IMR-90 (cell line): ENCODE results near the gene LRSAM1. TPM values are rescaled to one million over a fixed set of nuclear protein-coding genes. Genes with fewer than 3 reads are reported as not detected.

Experiments used
- ATAC-seq: fragments of 200-7000 bp; cut with Tn5 transposase; 2 replicates; pipeline ENCODE4 v1.9.1; 2020; ENCODE audit warnings: low read depth, mild to moderate bottlenecking, moderate library complexity
- BruUV-seq: library from RNA; stranded (reverse); fragments of 400-500 nt; replicated peaks from 2 replicates; lab custom pipeline; 2021; lab: Mats Ljungman, UMichigan
- CTCF ChIA-PET: fragments of 300-600 bp; formaldehyde crosslinking; extraction: SDS; loops from one replicate; lab custom pipeline; 2021; ENCODE audit warnings: antibody characterized with exemption; lab: Yijun Ruan, JAX
- POLR2A ChIA-PET: fragments of 300-600 bp; sonication (Branson Sonifier 250); formaldehyde crosslinking; loops from one replicate; lab custom pipeline; 2022; ENCODE audit warnings: antibody characterized with exemption; ENCODE audit not compliant: unreplicated experiment; lab: Charles Lee
- DNase-seq: peaks from one replicate; pipeline ENCODE4 v3.0.0; 2013
- H2AFZ ChIP-seq: replicated peaks from 2 replicates; pipeline ENCODE3; 2013; ENCODE audit warnings: low read length, mild to moderate bottlenecking; ENCODE audit not compliant: poor library complexity
- H2AK5ac ChIP-seq: 2 replicates; pipeline ENCODE4 v1.6.1; 2013; ENCODE audit warnings: low read depth, low read length, inconsistent platforms
- H2AK9ac ChIP-seq: replicated peaks from 2 replicates; pipeline ENCODE3; 2013; ENCODE audit warnings: mild to moderate bottlenecking, low read depth, low read length, moderate library complexity; ENCODE audit not compliant: poor library complexity
- H2BK120ac ChIP-seq: 2 replicates; pipeline ENCODE4 v1.6.1; 2013; ENCODE audit warnings: low read depth, low read length, inconsistent platforms
- H2BK15ac ChIP-seq: 3 replicates; pipeline ENCODE4 v1.6.1; 2013; ENCODE audit warnings: low read depth, low read length, inconsistent platforms
- H2BK20ac ChIP-seq: 2 replicates; pipeline ENCODE4 v1.6.1; 2013; ENCODE audit warnings: low read depth, mild to moderate bottlenecking, inconsistent platforms, low read length, moderate library complexity
- H2BK5ac ChIP-seq: 2 replicates; pipeline ENCODE4 v1.6.1; 2013; ENCODE audit warnings: mild to moderate bottlenecking, low read depth, low read length, inconsistent platforms; ENCODE audit not compliant: poor library complexity, severe bottlenecking
- H3K14ac ChIP-seq: replicated peaks from 2 replicates; pipeline ENCODE4 v1.6.1; 2013; ENCODE audit warnings: low read depth, low read length, inconsistent platforms
- H3K18ac ChIP-seq: 2 replicates; pipeline ENCODE4 v1.6.1; 2013; ENCODE audit warnings: low read depth, low read length, control low read depth
- H3K23ac ChIP-seq: 2 replicates; pipeline ENCODE4 v1.6.1; 2013; ENCODE audit warnings: low read depth, low read length, inconsistent platforms
- H3K27ac ChIP-seq: 2 replicates; pipeline ENCODE4 v1.5.1; 2013; ENCODE audit warnings: mild to moderate bottlenecking, control low read depth, low read length; ENCODE audit not compliant: insufficient read depth
- H3K27me3 ChIP-seq: 2 replicates; pipeline ENCODE4 v1.6.1; 2013; ENCODE audit warnings: low read length; ENCODE audit not compliant: control insufficient read depth, insufficient read depth
- H3K36me3 ChIP-seq: 2 replicates; pipeline ENCODE4 v1.6.1; 2013; ENCODE audit warnings: low read length, mixed read lengths; ENCODE audit not compliant: control insufficient read depth, insufficient read depth
- H3K4ac ChIP-seq: 2 replicates; pipeline ENCODE4 v1.6.1; 2013; ENCODE audit warnings: low read depth, low read length, inconsistent platforms
- H3K4me1 ChIP-seq: 2 replicates; pipeline ENCODE4 v1.6.1; 2013; ENCODE audit warnings: low read length, mixed read lengths; ENCODE audit not compliant: control insufficient read depth, insufficient read depth
- H3K4me2 ChIP-seq: 2 replicates; pipeline ENCODE4 v1.6.1; 2013; ENCODE audit warnings: low read depth, mild to moderate bottlenecking, control low read depth, low read length, moderate library complexity
- H3K4me3 ChIP-seq: 2 replicates; pipeline ENCODE4 v1.5.1; 2013; ENCODE audit warnings: low read depth, mild to moderate bottlenecking, control low read depth, low read length, moderate library complexity; ENCODE audit not compliant: insufficient read depth
- H3K56ac ChIP-seq: 2 replicates; pipeline ENCODE4 v1.6.1; 2013; ENCODE audit warnings: low read length, inconsistent platforms; ENCODE audit not compliant: insufficient read depth; ENCODE audit errors: extremely low read depth
- H3K79me1 ChIP-seq, 2 experiments: 2 replicates each; pipeline ENCODE4 v1.6.1; 2013; ENCODE audit warnings: low read length in 2 of 2, inconsistent platforms in 1 of 2, low read depth in 1 of 2
- H3K9ac ChIP-seq: 2 replicates; pipeline ENCODE4 v1.6.1; 2013; ENCODE audit warnings: low read depth, low read length, control low read depth
- H3K9me1 ChIP-seq: 2 replicates; pipeline ENCODE4 v1.6.1; 2013; ENCODE audit warnings: low read length, inconsistent platforms; ENCODE audit not compliant: insufficient read depth
- H3K9me3 ChIP-seq: 2 replicates; pipeline ENCODE4 v1.6.1; 2013; ENCODE audit warnings: low read length; ENCODE audit not compliant: control insufficient read depth, insufficient read depth
- H4K20me1 ChIP-seq: 2 replicates; pipeline ENCODE4 v1.6.1; 2013; ENCODE audit warnings: low read length, inconsistent platforms; ENCODE audit not compliant: insufficient read depth
- H4K5ac ChIP-seq: 2 replicates; pipeline ENCODE4 v1.6.1; 2013; ENCODE audit warnings: mild to moderate bottlenecking, low read depth, low read length, control low read depth
- H4K8ac ChIP-seq, 2 experiments: 2 replicates each; pipeline ENCODE4 v1.6.1; 2013; ENCODE audit warnings: low read depth in 2 of 2, low read length in 2 of 2, control low read depth in 1 of 2, inconsistent platforms in 1 of 2
- H4K91ac ChIP-seq: 2 replicates; pipeline ENCODE4 v1.6.1; 2013; ENCODE audit warnings: low read depth, low read length, inconsistent platforms; ENCODE audit not compliant: insufficient read depth
- CHD1 ChIP-seq: IDR thresholded peaks from 2 replicates; pipeline ENCODE4 v1.6.1; 2012; ENCODE audit warnings: low read depth, low read length, improper control_type of control experiment
- MAZ ChIP-seq: IDR thresholded peaks from 2 replicates; pipeline ENCODE4 v1.6.1; 2012; ENCODE audit warnings: low read depth, mild to moderate bottlenecking, low read length, improper control_type of control experiment, moderate library complexity, borderline replicate concordance
- RFX5 ChIP-seq: IDR thresholded peaks from 2 replicates; pipeline ENCODE4 v1.8.0; 2012; ENCODE audit warnings: low read depth, mild to moderate bottlenecking, low read length, moderate library complexity
- WGBS, 2 experiments: methylation state at CpG; one replicate each; pipeline versions ENCODE4 v1.1.5 to v1.1.7; 2013; ENCODE audit warnings: missing lambda C conversion rate in 2 of 2; ENCODE audit not compliant: insufficient read length in 1 of 2; ENCODE audit errors: extremely low coverage in 2 of 2; 5-methylcytosine and 5-hydroxymethylcytosine counted together
- dilution Hi-C: fragments of 300-500 bp; cut with HindIII; formaldehyde crosslinking; loops from one replicate; pipeline ENCODE4 v1.14.3; 2018; ENCODE audit warnings: low sequenced_read_pairs; ENCODE audit not compliant: unreplicated experiment
- in situ Hi-C: fragments of 300-500 bp; cut with MboI; formaldehyde crosslinking; loops from 3 replicates; pipeline ENCODE4 v1.14.3; 2019; ENCODE audit warnings: low sequenced_read_pairs, inconsistent platforms, mixed read lengths
- intact Hi-C: fragments of 100-400 bp; cut with micrococcal nuclease; formaldehyde crosslinking; loops from 2 replicates; pipeline ENCODE4 v1.10.0; 2022
- polyA plus RNA-seq, 3 experiments: library from polyadenylated mRNA; depleted of rRNA; stranded (reverse); fragments of >200 nt; gene quantifications; 2 replicates each; pipeline ENCODE4 v1.2.3, GENCODE V29; 2012; ENCODE audit warnings: low replicate concordance in 1 of 3
- total RNA-seq: library from RNA; depleted of rRNA; stranded (reverse); fragments of >200 nt; gene quantifications from 2 replicates; pipeline ENCODE4 v1.2.3, GENCODE V29; 2012

Gene LRSAM1
- total and polyA plus RNA-seq, 2 of the 4 experiments (the other 2 are of a cell fraction): 3.0 to 9.3 TPM

DNA sequence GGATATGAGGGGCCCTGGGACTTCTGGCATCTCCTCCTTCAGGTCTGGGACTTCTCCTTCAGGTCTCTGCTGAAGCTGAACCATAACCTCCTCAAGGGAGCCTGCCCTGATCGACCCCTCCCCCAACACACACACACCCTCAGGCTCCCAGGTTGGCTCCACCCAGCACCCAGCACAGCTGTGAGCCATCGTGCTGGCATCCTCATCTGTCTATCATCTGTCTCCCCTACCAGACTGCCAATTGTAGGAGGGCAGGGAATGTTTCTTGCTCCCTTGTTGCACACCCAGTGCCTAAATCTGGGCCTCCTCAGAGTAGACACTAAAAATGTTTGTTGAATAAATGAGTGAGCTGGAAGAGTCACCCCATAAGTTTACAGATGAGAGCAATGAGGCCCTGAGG lies 71.4 kb downstream of the LRSAM1 start:
- H4K20me1 ChIP-seq: peaks cover 19% of the 10 kb centered on the region
- BruUV-seq: no TSS peak
- H3K36me3 ChIP-seq: peaks cover 74% of the 10 kb centered on the region

More for the DNA sequence above, 71.4 kb downstream of the LRSAM1 start:
- Histone ChIP-seq H4K5ac (peak overlapping the region; percentile 71), H2BK120ac (peak overlapping the region; percentile 99), H2BK5ac (peak overlapping the region; percentile 99), H3K79me1 (peaks cover 50 to 86% of the 10 kb centered on the region in 2 experiments), H3K56ac (peak overlapping the region; percentile 74; the same call in 1 of the 2 replicates), H3K14ac (peak overlapping the region; percentile 86), H3K27me3 (no peaks in the 10 kb centered on the region), H2AK9ac (peak overlapping the region; percentile 99), H3K18ac (peak overlapping the region; percentile 84), H2BK20ac (peak overlapping the region; percentile 89), H3K4me3 (no peak overlapping the region), H3K9ac (peak overlapping the region; percentile 59), H3K4me1 (peaks cover 47% of the 10 kb centered on the region), H2AFZ (peak overlapping the region; percentile 39), H2BK15ac (peak overlapping the region; percentile 33; the same call in 1 of the 3 replicates), H4K8ac (peak overlapping the region; percentile 90 to 92; a peak in 3 of 4 replicates), H3K27ac (peak overlapping the region; percentile 96), H3K9me3 (peaks cover 6% of the 10 kb centered on the region), H3K9me1 (peaks cover 18% of the 10 kb centered on the region), H4K91ac (peak overlapping the region; percentile 98), H3K4me2 (peak overlapping the region; percentile 12; the same call in 1 of the 2 replicates), H2AK5ac (peak overlapping the region; percentile 99), H3K23ac (peak overlapping the region; percentile 86; the same call in 1 of the 2 replicates), H3K4ac (peak overlapping the region; percentile 100)
- ATAC-seq (no peak), DNase-seq (no peak)
- intact Hi-C loops: no loop called here
- TF ChIP-seq MAZ (no peak), CHD1 (no peak), RFX5 (no peak)
- ChIA-PET CTCF (no interaction called here), POLR2A (interaction anchor here (0.6 to 2.0 kb wide), 2 partner anchors 56 to 62 kb away, joined by 3 to 7 read pairs; no protein-coding TSS in a partner anchor)
- no CpG with 5 or more reads among the region's 2 CpGs for WGBS, 2 experiments
- dilution Hi-C loops: no loop called here
- in situ Hi-C loops: loop anchor here (5.0 kb wide), 1 partner anchor 50 kb away; no protein-coding TSS in a partner anchor
